Neutrophil (primary cell): ENCODE measurements around the gene ATL2.

Experiments used
- H3K27ac ChIP-seq: fragments of 200-600 bp; sonication (generic); 2 replicates; pipeline ENCODE4 v1.5.1; 2016; ENCODE audit warnings: mild to moderate bottlenecking, moderate library complexity
- H3K27me3 ChIP-seq: fragments of 200-600 bp; sonication (generic); 2 replicates; pipeline ENCODE4 v1.6.0; 2016; ENCODE audit warnings: mild to moderate bottlenecking
- H3K36me3 ChIP-seq: fragments of 200-600 bp; sonication (generic); 2 replicates; pipeline ENCODE4 v1.5.1; 2017
- H3K4me1 ChIP-seq, 2 experiments: fragments of 200-600 bp in 1 of 2; sonication (generic) in 1 of 2; 1 replicate in 1 of 2; 2 replicates in 1 of 2; pipeline versions ENCODE4 v1.5.1 to v1.6.1; 2013 to 2016; ENCODE audit warnings: low read depth in 1 of 2, low read length in 1 of 2, mild to moderate bottlenecking in 1 of 2, moderate library complexity in 1 of 2; ENCODE audit not compliant: control insufficient read depth in 1 of 2, insufficient read depth in 1 of 2
- H3K4me3 ChIP-seq, 2 experiments: fragments of 200-600 bp in 1 of 2; sonication (generic) in 1 of 2; 1 replicate in 1 of 2; 2 replicates in 1 of 2; pipeline ENCODE4 v1.5.1; 2013 to 2016; ENCODE audit warnings: low read depth in 1 of 2, low read length in 1 of 2, mild to moderate bottlenecking in 1 of 2, moderate library complexity in 1 of 2
- H3K9me3 ChIP-seq: fragments of 200-600 bp; sonication (generic); 2 replicates; pipeline ENCODE4 v1.5.1; 2016
- CTCF ChIP-seq: fragments of 200-600 bp; sonication (generic); IDR thresholded peaks from 2 replicates; pipeline ENCODE4 v1.5.1; 2016; ENCODE audit warnings: antibody characterized with exemption

The ATL2 gene

GRCh38 chr2:38398739-38399138 lies 21.7 kb upstream of the ATL2 start:
- H3K9me3 ChIP-seq: no peaks in the 10 kb centered on the region
- no peak for TF ChIP-seq CTCF
- H3K4me3 ChIP-seq: no peak overlapping the region
- H3K36me3 ChIP-seq: no peaks in the 10 kb centered on the region
- no peaks in the 10 kb centered on the region for H3K4me1 ChIP-seq
- H3K27me3 ChIP-seq: no peaks in the 10 kb centered on the region
- H3K27ac ChIP-seq: no peak overlapping the region

GRCh38 chr2:38394903-38395341 lies 17.8 kb upstream of the ATL2 start:
- H3K27me3 ChIP-seq: no peaks in the 10 kb centered on the region
- no peaks in the 10 kb centered on the region for H3K9me3 ChIP-seq
- H3K4me1 ChIP-seq: no peaks in the 10 kb centered on the region
- H3K36me3 ChIP-seq: no peaks in the 10 kb centered on the region
- TF ChIP-seq CTCF: no peak
- H3K4me3 ChIP-seq: no peak overlapping the region
- H3K27ac ChIP-seq: no peak overlapping the region

- Histone ChIP-seq H3K36me3 (no peaks in the 10 kb centered on the region), H3K9me3 (no peaks in the 10 kb centered on the region), H3K4me1 (peaks cover 1 to 2% of the 10 kb centered on the region in 2 experiments), H3K27ac (no peak overlapping the region), H3K4me3 (no peak overlapping the region), H3K27me3 (no peaks in the 10 kb centered on the region)
- no peak for TF ChIP-seq CTCF
Measured at GRCh38 chr2:38394041-38394440, 17.0 kb upstream of the ATL2 start.

- peaks cover 11 to 13% of the 10 kb centered on the region in 2 experiments for H3K4me1 ChIP-seq
- H3K9me3 ChIP-seq: no peaks in the 10 kb centered on the region
- no peak for TF ChIP-seq CTCF
- no peaks in the 10 kb centered on the region for H3K27me3 ChIP-seq
- no peak overlapping the region for H3K4me3 ChIP-seq
- H3K36me3 ChIP-seq: no peaks in the 10 kb centered on the region
- H3K27ac ChIP-seq: no peak overlapping the region
Measured at GRCh38 chr2:38390947-38391346, 13.9 kb upstream of the ATL2 start.

GRCh38 chr2:38387887-38388286 lies 10.8 kb upstream of the ATL2 start:
- TF ChIP-seq CTCF: no peak
- H3K9me3 ChIP-seq: no peaks in the 10 kb centered on the region
- peak overlapping the region in 1 of 2 experiments; percentile 2 for H3K4me3 ChIP-seq
- peak overlapping the region; percentile 60 for H3K27ac ChIP-seq
- H3K4me1 ChIP-seq: peaks cover 11 to 13% of the 10 kb centered on the region in 2 experiments
- H3K27me3 ChIP-seq: no peaks in the 10 kb centered on the region
- H3K36me3 ChIP-seq: no peaks in the 10 kb centered on the region

- Histone ChIP-seq H3K27me3 (no peaks in the 10 kb centered on the region), H3K4me3 (no peak overlapping the region), H3K4me1 (peaks cover 11 to 14% of the 10 kb centered on the region in 2 experiments), H3K27ac (peak overlapping the region; percentile 30), H3K9me3 (no peaks in the 10 kb centered on the region), H3K36me3 (no peaks in the 10 kb centered on the region)
- no peak for TF ChIP-seq CTCF
Measured at GRCh38 chr2:38386821-38387220, 9.7 kb upstream of the ATL2 start.
